ENCODE results near the gene ZGRF1.

DNA sequence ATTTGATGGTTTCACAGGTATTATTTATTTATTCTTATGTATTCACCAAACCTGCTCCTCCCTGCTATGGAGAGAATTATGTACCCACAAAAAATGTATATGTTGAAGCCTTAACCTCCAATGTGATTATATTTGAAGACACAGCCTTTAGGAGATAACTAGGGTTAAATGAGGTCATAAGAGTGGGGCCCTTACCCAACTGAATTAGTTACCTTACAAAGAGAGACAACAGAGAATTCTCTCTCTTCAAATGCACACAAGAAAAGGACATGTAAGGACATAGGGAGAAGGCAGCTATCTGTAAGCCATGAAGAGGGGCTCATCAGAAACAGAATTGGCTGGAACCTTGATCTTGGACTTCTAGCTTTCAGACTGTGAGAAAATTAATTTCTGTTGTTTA lies 44.0 kb downstream of the ZGRF1 start:
- TF ChIP-seq, protein P1, sequence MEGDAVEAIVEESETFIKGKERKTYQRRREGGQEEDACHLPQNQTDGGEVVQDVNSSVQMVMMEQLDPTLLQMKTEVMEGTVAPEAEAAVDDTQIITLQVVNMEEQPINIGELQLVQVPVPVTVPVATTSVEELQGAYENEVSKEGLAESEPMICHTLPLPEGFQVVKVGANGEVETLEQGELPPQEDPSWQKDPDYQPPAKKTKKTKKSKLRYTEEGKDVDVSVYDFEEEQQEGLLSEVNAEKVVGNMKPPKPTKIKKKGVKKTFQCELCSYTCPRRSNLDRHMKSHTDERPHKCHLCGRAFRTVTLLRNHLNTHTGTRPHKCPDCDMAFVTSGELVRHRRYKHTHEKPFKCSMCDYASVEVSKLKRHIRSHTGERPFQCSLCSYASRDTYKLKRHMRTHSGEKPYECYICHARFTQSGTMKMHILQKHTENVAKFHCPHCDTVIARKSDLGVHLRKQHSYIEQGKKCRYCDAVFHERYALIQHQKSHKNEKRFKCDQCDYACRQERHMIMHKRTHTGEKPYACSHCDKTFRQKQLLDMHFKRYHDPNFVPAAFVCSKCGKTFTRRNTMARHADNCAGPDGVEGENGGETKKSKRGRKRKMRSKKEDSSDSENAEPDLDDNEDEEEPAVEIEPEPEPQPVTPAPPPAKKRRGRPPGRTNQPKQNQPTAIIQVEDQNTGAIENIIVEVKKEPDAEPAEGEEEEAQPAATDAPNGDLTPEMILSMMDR (IDR thresholded peaks at IDR 0.05), result no peak
- TF ChIP-seq EZH2 (IDR thresholded peaks at IDR 0.05), result no peak
